ENCODE data around the gene ZNF273.
A peak's percentile ranks its signal among the peaks of the same experiment; 100 is the strongest.

The ZNF273 gene

DNA sequence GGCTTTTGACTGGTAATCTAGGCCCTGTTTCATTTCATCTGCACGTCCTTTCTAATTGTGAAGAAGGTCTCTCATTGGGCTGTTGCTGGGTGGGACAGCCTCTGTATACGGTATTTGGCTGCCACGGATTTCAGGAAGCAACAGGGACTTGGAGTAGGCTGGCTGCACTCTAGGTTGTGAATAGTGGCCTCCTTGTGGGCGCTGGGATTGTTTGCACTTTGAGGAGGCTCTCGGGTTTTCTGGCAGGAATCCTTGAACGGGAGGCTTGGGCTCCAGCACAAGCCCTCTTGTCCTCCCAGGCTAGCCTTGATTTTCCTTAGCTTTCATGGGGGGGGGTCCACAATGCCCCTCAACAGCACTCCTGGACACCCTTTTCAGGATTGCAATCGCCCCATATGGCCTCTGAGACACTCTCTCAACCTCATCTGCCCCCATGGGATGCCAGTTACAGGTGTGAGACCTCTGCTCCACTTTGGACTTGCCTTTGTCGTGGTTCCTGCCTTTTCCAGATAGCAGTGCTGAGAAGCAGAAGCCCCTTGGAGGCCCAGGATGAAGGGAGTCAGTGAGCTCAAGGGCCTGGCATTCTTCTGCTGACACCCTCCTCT is 33.9 kb upstream of the ZNF273 start:
- Histone ChIP-seq H3K27me3 (ENCODE audit: control insufficient read depth in 3 of 3, insufficient read depth in 3 of 3, low read depth in 1 of 3, low read length in 3 of 3) (peaks cover 0 to 18% (median 0%) of the 10 kb centered on the region in 3 experiments), H3K23ac (ENCODE audit: low read depth, low read length, poor library complexity) (no peak overlapping the region), H2BK5ac (ENCODE audit: low read length) (no peak overlapping the region), H3K36me3 (replicated peaks in 1 of 2; ENCODE audit: control insufficient read depth in 2 of 2, insufficient read depth in 2 of 2, low read length in 2 of 2) (no peaks in the 10 kb centered on the region), H3K79me1 (ENCODE audit: low read depth, low read length) (no peaks in the 10 kb centered on the region), H3K14ac (ENCODE audit: low read length) (no peak overlapping the region), H4K8ac (ENCODE audit: low read depth, low read length) (no peak overlapping the region), H3K9ac (ENCODE audit: low read depth, low read length, poor library complexity) (no peak overlapping the region), H3K18ac (ENCODE audit: low read length) (no peak overlapping the region), H4K91ac (ENCODE audit: low read depth, low read length, poor library complexity) (no peak overlapping the region), H2BK12ac (ENCODE audit: low read length) (no peak overlapping the region), H3K4me1 (ENCODE audit: control insufficient read depth in 2 of 2, insufficient read depth in 1 of 2, low read depth in 1 of 2, low read length in 2 of 2) (no peaks in the 10 kb centered on the region), H3K9me3 (replicated peaks in 1 of 2; ENCODE audit: control insufficient read depth in 2 of 2, insufficient read depth in 1 of 2, low read depth in 1 of 2, low read length in 2 of 2) (peaks cover 19 to 21% of the 10 kb centered on the region in 2 donors), H2AFZ (ENCODE audit: low read length) (no peak overlapping the region), H2BK15ac (ENCODE audit: low read length) (no peak overlapping the region), H3K4ac (ENCODE audit: low read length) (no peak overlapping the region), H3K4me2 (ENCODE audit: insufficient read depth, low read length, poor library complexity, severe bottlenecking) (no peak overlapping the region), H2AK5ac (ENCODE audit: low read depth, low read length) (no peak overlapping the region), H2BK120ac (ENCODE audit: low read depth, low read length) (no peak overlapping the region), H3K27ac (replicated peaks; ENCODE audit: low read length) (no peak overlapping the region), H3K4me3 (ENCODE audit: low read length in 2 of 2) (no peak overlapping the region)
- DNase-seq (ENCODE audit: low spot score), result no peak
- WGBS, 2 donors (ENCODE audit: extremely low coverage in 2 of 2, insufficient read length in 2 of 2, insufficient replicate concordance in 1 of 2), result no CpG with 5 or more reads among the region's 8 CpGs

DNA sequence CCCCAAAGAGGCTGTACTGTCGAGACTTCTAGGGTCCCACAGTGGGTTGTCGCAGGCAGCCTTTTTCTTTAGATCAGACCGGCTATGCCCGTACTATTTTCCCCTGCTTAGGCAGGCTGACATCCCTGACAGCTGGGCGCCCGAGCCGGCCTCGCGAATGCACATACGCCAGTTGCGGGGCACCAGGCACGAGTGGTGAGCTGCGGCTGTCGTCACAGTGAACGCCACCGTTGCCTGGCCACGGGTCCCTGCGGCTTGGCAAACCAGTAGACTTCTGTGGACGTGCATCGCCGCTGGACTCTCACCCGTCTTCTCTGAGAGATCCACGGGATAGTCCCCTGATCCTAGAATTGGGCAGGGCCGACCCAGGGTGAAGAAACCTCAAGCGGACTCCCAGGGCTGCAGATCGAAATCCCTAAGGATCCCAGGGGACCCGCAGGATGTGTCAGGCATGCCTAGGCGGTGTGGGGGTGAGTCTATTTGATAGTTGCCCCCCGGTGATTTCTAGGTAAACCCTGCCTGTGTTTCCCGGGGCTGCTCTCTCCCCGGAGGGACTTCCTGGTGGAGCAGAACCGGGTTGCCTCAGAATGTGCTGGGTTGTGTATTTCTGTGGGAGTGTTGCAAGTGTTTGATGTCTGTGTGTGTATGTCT is 33.0 kb upstream of the ZNF273 start:
- DNase-seq (ENCODE audit: low spot score), result no peak
- Histone ChIP-seq H3K4me1 (ENCODE audit: control insufficient read depth in 2 of 2, insufficient read depth in 1 of 2, low read depth in 1 of 2, low read length in 2 of 2) (no peaks in the 10 kb centered on the region), H3K36me3 (replicated peaks in 1 of 2; ENCODE audit: control insufficient read depth in 2 of 2, insufficient read depth in 2 of 2, low read length in 2 of 2) (no peaks in the 10 kb centered on the region), H2BK120ac (ENCODE audit: low read depth, low read length) (no peak overlapping the region), H3K27ac (replicated peaks; ENCODE audit: low read length) (no peak overlapping the region), H3K4me3 (ENCODE audit: low read length in 2 of 2) (no peak overlapping the region), H2BK5ac (ENCODE audit: low read length) (no peak overlapping the region), H3K14ac (ENCODE audit: low read length) (peak overlapping the region; percentile 58), H2BK15ac (ENCODE audit: low read length) (no peak overlapping the region), H3K9me3 (replicated peaks in 1 of 2; ENCODE audit: control insufficient read depth in 2 of 2, insufficient read depth in 1 of 2, low read depth in 1 of 2, low read length in 2 of 2) (peaks cover 21 to 22% of the 10 kb centered on the region in 2 donors), H3K79me1 (ENCODE audit: low read depth, low read length) (no peaks in the 10 kb centered on the region), H3K4me2 (ENCODE audit: insufficient read depth, low read length, poor library complexity, severe bottlenecking) (no peak overlapping the region), H3K18ac (ENCODE audit: low read length) (no peak overlapping the region), H3K9ac (ENCODE audit: low read depth, low read length, poor library complexity) (no peak overlapping the region), H2AK5ac (ENCODE audit: low read depth, low read length) (no peak overlapping the region), H3K4ac (ENCODE audit: low read length) (no peak overlapping the region), H2BK12ac (ENCODE audit: low read length) (no peak overlapping the region), H4K91ac (ENCODE audit: low read depth, low read length, poor library complexity) (no peak overlapping the region), H3K27me3 (ENCODE audit: control insufficient read depth in 3 of 3, insufficient read depth in 3 of 3, low read depth in 1 of 3, low read length in 3 of 3) (peaks cover 0 to 18% (median 0%) of the 10 kb centered on the region in 3 experiments), H2AFZ (ENCODE audit: low read length) (peak overlapping the region; percentile 22), H3K23ac (ENCODE audit: low read depth, low read length, poor library complexity) (no peak overlapping the region), H4K8ac (ENCODE audit: low read depth, low read length) (no peak overlapping the region)
- WGBS, 2 donors (ENCODE audit: extremely low coverage in 2 of 2, insufficient read length in 2 of 2, insufficient replicate concordance in 1 of 2), result no CpG with 5 or more reads among the region's 32 CpGs

DNA sequence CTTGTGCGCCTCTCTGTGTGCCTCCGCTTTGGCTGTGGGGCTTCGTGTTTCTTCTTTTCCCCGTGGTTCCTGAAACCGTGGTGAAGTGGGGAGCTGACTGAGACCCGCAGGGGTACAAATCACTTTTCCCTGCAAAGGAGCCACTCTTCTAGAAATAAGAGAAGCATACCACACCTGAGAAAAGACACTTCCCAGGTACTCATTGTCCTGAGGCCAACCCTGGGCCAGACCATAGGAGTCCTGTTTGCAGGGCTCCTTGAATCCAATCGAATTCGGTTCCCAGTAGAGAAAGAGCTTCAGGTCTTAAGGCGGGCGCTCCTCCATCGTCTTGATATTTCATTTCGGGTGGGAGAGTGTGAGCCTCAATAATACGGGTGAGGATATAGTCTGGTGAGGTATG is 32.4 kb upstream of the ZNF273 start:
- Histone ChIP-seq H2BK5ac (ENCODE audit: low read length) (no peak overlapping the region), H3K4me3 (ENCODE audit: low read length in 2 of 2) (no peak overlapping the region), H3K23ac (ENCODE audit: low read depth, low read length, poor library complexity) (no peak overlapping the region), H4K8ac (ENCODE audit: low read depth, low read length) (no peak overlapping the region), H2AK5ac (ENCODE audit: low read depth, low read length) (no peak overlapping the region), H3K14ac (ENCODE audit: low read length) (peak overlapping the region; percentile 58), H3K18ac (ENCODE audit: low read length) (no peak overlapping the region), H3K4me2 (ENCODE audit: insufficient read depth, low read length, poor library complexity, severe bottlenecking) (no peak overlapping the region), H2BK12ac (ENCODE audit: low read length) (no peak overlapping the region), H2BK15ac (ENCODE audit: low read length) (no peak overlapping the region), H3K9me3 (replicated peaks in 1 of 2; ENCODE audit: control insufficient read depth in 2 of 2, insufficient read depth in 1 of 2, low read depth in 1 of 2, low read length in 2 of 2) (peaks cover 21 to 23% of the 10 kb centered on the region in 2 donors), H3K4ac (ENCODE audit: low read length) (no peak overlapping the region), H3K27ac (replicated peaks; ENCODE audit: low read length) (no peak overlapping the region), H2AFZ (ENCODE audit: low read length) (no peak overlapping the region), H4K91ac (ENCODE audit: low read depth, low read length, poor library complexity) (no peak overlapping the region), H2BK120ac (ENCODE audit: low read depth, low read length) (no peak overlapping the region), H3K36me3 (replicated peaks in 1 of 2; ENCODE audit: control insufficient read depth in 2 of 2, insufficient read depth in 2 of 2, low read length in 2 of 2) (no peaks in the 10 kb centered on the region), H3K4me1 (ENCODE audit: control insufficient read depth in 2 of 2, insufficient read depth in 1 of 2, low read depth in 1 of 2, low read length in 2 of 2) (no peaks in the 10 kb centered on the region), H3K27me3 (ENCODE audit: control insufficient read depth in 3 of 3, insufficient read depth in 3 of 3, low read depth in 1 of 3, low read length in 3 of 3) (peaks cover 0 to 18% (median 0%) of the 10 kb centered on the region in 3 experiments), H3K79me1 (ENCODE audit: low read depth, low read length) (no peaks in the 10 kb centered on the region), H3K9ac (ENCODE audit: low read depth, low read length, poor library complexity) (no peak overlapping the region)
- no peak for DNase-seq (ENCODE audit: low spot score)
- WGBS, 2 donors (ENCODE audit: extremely low coverage in 2 of 2, insufficient read length in 2 of 2, insufficient replicate concordance in 1 of 2), result no CpG with 5 or more reads among the region's 13 CpGs

DNA sequence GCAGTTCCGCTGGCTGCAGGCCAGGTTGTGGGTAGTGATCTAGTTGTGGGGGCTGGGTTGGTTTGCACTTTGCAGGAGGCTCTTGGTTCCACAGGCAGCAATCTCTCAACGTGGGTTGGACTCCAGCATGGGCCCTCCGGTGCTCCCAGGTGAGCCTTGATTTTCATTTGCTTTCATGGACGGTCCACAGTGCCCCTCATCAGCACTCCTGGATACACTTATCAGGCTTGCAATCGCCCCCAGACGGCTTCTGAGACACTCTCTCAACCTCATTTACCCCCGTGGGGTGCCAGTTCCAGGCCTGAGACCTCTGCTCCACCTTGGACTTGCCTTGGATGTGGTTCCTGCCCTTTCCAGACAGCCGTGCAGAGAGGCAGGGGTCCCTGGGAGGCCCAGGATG is 31.3 kb upstream of the ZNF273 start:
- WGBS, 2 donors (ENCODE audit: extremely low coverage in 2 of 2, insufficient read length in 2 of 2, insufficient replicate concordance in 1 of 2), result no CpG with 5 or more reads among the region's 8 CpGs
- H2BK5ac ChIP-seq (ENCODE audit: low read length), result no peak overlapping the region
- H2BK12ac ChIP-seq (ENCODE audit: low read length), result no peak overlapping the region
- H2BK120ac ChIP-seq (ENCODE audit: low read depth, low read length), result no peak overlapping the region
- no peak overlapping the region for H3K9ac ChIP-seq (ENCODE audit: low read depth, low read length, poor library complexity)
- H3K79me1 ChIP-seq (ENCODE audit: low read depth, low read length), result no peaks in the 10 kb centered on the region
- H3K4ac ChIP-seq (ENCODE audit: low read length), result no peak overlapping the region
- H3K18ac ChIP-seq (ENCODE audit: low read length), result no peak overlapping the region
- H3K4me1 ChIP-seq (ENCODE audit: control insufficient read depth in 2 of 2, insufficient read depth in 1 of 2, low read depth in 1 of 2, low read length in 2 of 2), result peaks cover 0 to under 1% of the 10 kb centered on the region in 2 donors
- no peak overlapping the region for H4K91ac ChIP-seq (ENCODE audit: low read depth, low read length, poor library complexity)
- H3K14ac ChIP-seq (ENCODE audit: low read length), result no peak overlapping the region
- H3K27me3 ChIP-seq (ENCODE audit: control insufficient read depth in 3 of 3, insufficient read depth in 3 of 3, low read depth in 1 of 3, low read length in 3 of 3), result peaks cover 0 to 23% (median 0%) of the 10 kb centered on the region in 3 experiments
- no peak for DNase-seq (ENCODE audit: low spot score)
- peaks cover 21 to 22% of the 10 kb centered on the region in 2 donors for H3K9me3 ChIP-seq (replicated peaks in 1 of 2; ENCODE audit: control insufficient read depth in 2 of 2, insufficient read depth in 1 of 2, low read depth in 1 of 2, low read length in 2 of 2)
- no peaks in the 10 kb centered on the region for H3K36me3 ChIP-seq (replicated peaks in 1 of 2; ENCODE audit: control insufficient read depth in 2 of 2, insufficient read depth in 2 of 2, low read length in 2 of 2)
- no peak overlapping the region for H2AFZ ChIP-seq (ENCODE audit: low read length)
- no peak overlapping the region for H3K4me3 ChIP-seq (ENCODE audit: low read length in 2 of 2)
- no peak overlapping the region for H2AK5ac ChIP-seq (ENCODE audit: low read depth, low read length)
- no peak overlapping the region for H4K8ac ChIP-seq (ENCODE audit: low read depth, low read length)
- no peak overlapping the region for H3K27ac ChIP-seq (replicated peaks; ENCODE audit: low read length)
- H2BK15ac ChIP-seq (ENCODE audit: low read length), result no peak overlapping the region
- no peak overlapping the region for H3K23ac ChIP-seq (ENCODE audit: low read depth, low read length, poor library complexity)
- H3K4me2 ChIP-seq (ENCODE audit: insufficient read depth, low read length, poor library complexity, severe bottlenecking), result no peak overlapping the region
